Measurements from ENCODE around the gene TP63.

TP63 gene

DNA sequence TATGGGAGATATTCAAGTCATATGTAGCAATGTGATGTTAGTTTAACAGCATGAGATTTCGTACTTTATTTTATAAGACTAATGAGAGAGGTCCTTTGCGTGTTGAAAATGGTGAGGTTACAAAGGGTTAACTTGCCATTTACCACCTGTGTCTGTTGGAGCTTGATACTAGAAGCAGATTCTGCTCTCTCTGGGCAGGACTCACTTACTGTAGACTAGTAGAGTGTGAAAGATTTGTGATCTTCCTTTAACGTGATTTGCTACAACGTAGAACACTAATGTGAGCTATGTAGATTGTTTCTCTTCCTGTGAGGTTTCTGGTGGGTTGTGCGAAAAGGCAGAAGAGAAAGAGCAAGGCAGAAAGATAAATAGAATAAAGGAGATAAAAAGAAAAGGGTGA lies 1.1 kb downstream of the TP63 start:
- no peak overlapping the region for H3K9ac ChIP-seq
- H3K4me3 ChIP-seq (ENCODE audit: low read depth, low read length), result no peak overlapping the region
- H3K9me3 ChIP-seq (ENCODE audit: control insufficient read depth, low read length), result no peaks in the 10 kb centered on the region
- no peaks in the 10 kb centered on the region for H3K36me3 ChIP-seq (ENCODE audit: control insufficient read depth, insufficient read depth, low read length)
- H3K4me2 ChIP-seq (ENCODE audit: low read length), result no peak overlapping the region
- no peak overlapping the region for H2AFZ ChIP-seq
- H3K4me1 ChIP-seq, result no peaks in the 10 kb centered on the region
- TF ChIP-seq, protein P1, sequence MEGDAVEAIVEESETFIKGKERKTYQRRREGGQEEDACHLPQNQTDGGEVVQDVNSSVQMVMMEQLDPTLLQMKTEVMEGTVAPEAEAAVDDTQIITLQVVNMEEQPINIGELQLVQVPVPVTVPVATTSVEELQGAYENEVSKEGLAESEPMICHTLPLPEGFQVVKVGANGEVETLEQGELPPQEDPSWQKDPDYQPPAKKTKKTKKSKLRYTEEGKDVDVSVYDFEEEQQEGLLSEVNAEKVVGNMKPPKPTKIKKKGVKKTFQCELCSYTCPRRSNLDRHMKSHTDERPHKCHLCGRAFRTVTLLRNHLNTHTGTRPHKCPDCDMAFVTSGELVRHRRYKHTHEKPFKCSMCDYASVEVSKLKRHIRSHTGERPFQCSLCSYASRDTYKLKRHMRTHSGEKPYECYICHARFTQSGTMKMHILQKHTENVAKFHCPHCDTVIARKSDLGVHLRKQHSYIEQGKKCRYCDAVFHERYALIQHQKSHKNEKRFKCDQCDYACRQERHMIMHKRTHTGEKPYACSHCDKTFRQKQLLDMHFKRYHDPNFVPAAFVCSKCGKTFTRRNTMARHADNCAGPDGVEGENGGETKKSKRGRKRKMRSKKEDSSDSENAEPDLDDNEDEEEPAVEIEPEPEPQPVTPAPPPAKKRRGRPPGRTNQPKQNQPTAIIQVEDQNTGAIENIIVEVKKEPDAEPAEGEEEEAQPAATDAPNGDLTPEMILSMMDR (IDR thresholded peaks at IDR 0.05), result no peak
- H3K27me3 ChIP-seq (ENCODE audit: control insufficient read depth, insufficient read depth, low read length), result no peaks in the 10 kb centered on the region
- no peak overlapping the region for H3K27ac ChIP-seq
- H3K79me2 ChIP-seq, result no peaks in the 10 kb centered on the region

DNA sequence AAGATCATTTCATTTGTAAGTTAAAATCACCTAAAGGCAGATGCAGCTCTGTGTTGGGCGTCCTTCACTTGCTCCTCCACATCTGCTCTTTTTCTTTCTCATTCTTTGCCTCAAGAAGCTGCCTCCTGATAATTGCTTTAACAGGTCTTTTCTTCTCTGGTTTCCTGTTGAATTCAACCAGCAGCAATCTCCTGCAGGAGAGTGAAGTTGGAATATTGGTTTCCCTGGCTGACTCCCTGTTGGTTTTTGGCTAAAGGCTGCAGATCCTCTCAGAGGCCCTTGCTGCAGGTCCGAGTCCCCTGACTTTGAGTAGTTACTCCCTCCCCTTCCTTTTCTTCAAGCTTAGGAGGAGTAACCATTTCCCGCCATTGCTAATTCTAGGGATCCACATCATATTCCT lies 4.2 kb downstream of the TP63 start:
- Histone ChIP-seq H3K4me3 (ENCODE audit: low read depth, low read length) (no peak overlapping the region), H3K9ac (no peak overlapping the region), H3K27me3 (ENCODE audit: control insufficient read depth, insufficient read depth, low read length) (no peaks in the 10 kb centered on the region), H3K4me1 (no peaks in the 10 kb centered on the region), H3K36me3 (ENCODE audit: control insufficient read depth, insufficient read depth, low read length) (no peaks in the 10 kb centered on the region), H3K9me3 (ENCODE audit: control insufficient read depth, low read length) (no peaks in the 10 kb centered on the region), H2AFZ (no peak overlapping the region), H3K79me2 (no peaks in the 10 kb centered on the region), H3K27ac (no peak overlapping the region), H3K4me2 (ENCODE audit: low read length) (no peak overlapping the region)
- TF ChIP-seq, protein P1 (IDR thresholded peaks at IDR 0.05), result no peak

DNA sequence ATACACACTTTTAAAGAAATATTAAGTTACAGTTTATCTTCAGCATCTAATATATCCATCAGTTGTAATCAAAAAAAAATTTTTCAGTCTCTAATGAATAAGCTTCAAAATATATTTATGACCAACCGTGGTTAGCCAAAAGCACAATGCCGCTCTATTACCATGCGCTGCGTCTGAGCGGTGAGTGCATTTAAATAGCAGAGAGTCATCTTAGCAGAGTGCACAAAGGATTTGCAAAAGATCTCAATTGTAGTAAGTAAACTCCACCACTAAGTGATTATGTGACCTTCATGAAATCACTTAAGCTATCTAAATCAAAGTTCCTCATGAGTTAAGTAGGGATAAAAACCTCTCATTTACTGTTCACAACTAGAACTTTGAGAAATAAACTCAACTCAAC lies 4.9 kb downstream of the TP63 start:
- Histone ChIP-seq H3K9ac (no peak overlapping the region), H3K4me3 (ENCODE audit: low read depth, low read length) (no peak overlapping the region), H3K4me1 (no peaks in the 10 kb centered on the region), H3K4me2 (ENCODE audit: low read length) (no peak overlapping the region), H3K9me3 (ENCODE audit: control insufficient read depth, low read length) (no peaks in the 10 kb centered on the region), H2AFZ (no peak overlapping the region), H3K79me2 (no peaks in the 10 kb centered on the region), H3K27me3 (ENCODE audit: control insufficient read depth, insufficient read depth, low read length) (no peaks in the 10 kb centered on the region), H3K36me3 (ENCODE audit: control insufficient read depth, insufficient read depth, low read length) (no peaks in the 10 kb centered on the region), H3K27ac (no peak overlapping the region)
- TF ChIP-seq, protein P1 (IDR thresholded peaks at IDR 0.05), result no peak

DNA sequence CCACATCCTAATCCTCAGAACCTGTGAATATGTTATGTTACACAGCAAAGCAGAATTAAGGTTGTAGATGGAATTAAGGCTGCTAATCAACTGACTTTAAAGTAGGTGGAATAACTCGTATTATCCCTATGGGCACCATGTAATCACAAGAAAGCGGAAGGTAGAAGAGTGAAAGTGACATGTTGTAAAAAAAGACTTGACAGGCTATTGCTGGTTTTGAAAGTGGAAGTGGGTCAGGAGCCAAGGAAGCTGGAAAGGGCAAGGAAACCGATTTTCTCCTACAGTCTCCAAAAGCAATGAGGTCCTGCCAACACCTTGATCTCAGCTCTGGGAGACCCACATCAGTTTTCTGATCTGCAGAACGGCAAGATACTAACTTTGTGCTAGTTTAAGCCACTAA lies 6.6 kb downstream of the TP63 start:
- H3K36me3 ChIP-seq (ENCODE audit: control insufficient read depth, insufficient read depth, low read length), result no peaks in the 10 kb centered on the region
- no peaks in the 10 kb centered on the region for H3K27me3 ChIP-seq (ENCODE audit: control insufficient read depth, insufficient read depth, low read length)
- H3K79me2 ChIP-seq, result no peaks in the 10 kb centered on the region
- H3K9me3 ChIP-seq (ENCODE audit: control insufficient read depth, low read length), result no peaks in the 10 kb centered on the region
- H3K4me2 ChIP-seq (ENCODE audit: low read length), result no peak overlapping the region
- no peak overlapping the region for H2AFZ ChIP-seq
- no peak overlapping the region for H3K9ac ChIP-seq
- TF ChIP-seq, protein P1 (IDR thresholded peaks at IDR 0.05), result no peak
- H3K4me1 ChIP-seq, result no peaks in the 10 kb centered on the region
- no peak overlapping the region for H3K27ac ChIP-seq
- no peak overlapping the region for H3K4me3 ChIP-seq (ENCODE audit: low read depth, low read length)

DNA sequence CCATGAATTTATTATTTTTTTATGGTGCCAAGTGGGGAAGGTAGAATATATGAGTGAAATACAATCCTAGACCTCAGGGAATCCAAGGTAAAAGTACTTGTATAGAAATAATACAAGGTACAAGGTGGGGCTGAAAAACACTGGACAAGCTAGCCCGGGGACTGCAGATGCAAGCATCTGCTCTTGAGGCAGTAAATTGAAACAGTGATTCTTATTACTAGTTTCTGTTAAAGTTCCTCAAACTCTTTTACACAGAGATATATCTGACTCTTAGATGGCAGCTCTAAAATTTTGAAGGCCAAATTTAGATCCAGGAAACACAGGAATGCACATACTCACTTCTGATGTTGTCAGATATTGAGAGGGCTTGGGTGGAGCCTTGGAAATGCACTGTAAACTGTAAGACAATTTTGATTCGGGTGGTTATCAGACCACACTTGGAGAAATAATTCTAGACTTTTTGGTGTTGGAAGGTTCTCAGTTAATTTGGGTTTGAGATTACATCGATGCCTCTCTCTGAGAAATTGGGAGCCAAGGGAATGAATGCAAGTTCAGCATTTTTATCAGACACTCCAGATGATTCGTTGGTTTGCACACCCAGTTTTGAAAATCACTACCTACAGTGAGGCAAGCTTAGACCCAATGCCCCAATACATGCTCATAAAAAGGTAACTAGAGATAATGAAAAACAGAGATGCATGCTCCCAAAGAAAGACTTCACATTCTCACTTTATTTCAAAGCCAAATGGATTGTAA lies 7.3 kb downstream of the TP63 start:
- Histone ChIP-seq H2AFZ (no peak overlapping the region), H3K4me1 (no peaks in the 10 kb centered on the region), H3K4me3 (ENCODE audit: low read depth, low read length) (no peak overlapping the region), H3K4me2 (ENCODE audit: low read length) (no peak overlapping the region), H3K9ac (no peak overlapping the region), H3K79me2 (no peaks in the 10 kb centered on the region), H3K27ac (no peak overlapping the region), H3K27me3 (ENCODE audit: control insufficient read depth, insufficient read depth, low read length) (no peaks in the 10 kb centered on the region), H3K9me3 (ENCODE audit: control insufficient read depth, low read length) (no peaks in the 10 kb centered on the region), H3K36me3 (ENCODE audit: control insufficient read depth, insufficient read depth, low read length) (no peaks in the 10 kb centered on the region)
- TF ChIP-seq, protein P1 (IDR thresholded peaks at IDR 0.05), result no peak
